ENCODE measurements around the gene SMIM41.
A peak's percentile ranks its signal among the peaks of the same experiment; 100 is the strongest.

DNA sequence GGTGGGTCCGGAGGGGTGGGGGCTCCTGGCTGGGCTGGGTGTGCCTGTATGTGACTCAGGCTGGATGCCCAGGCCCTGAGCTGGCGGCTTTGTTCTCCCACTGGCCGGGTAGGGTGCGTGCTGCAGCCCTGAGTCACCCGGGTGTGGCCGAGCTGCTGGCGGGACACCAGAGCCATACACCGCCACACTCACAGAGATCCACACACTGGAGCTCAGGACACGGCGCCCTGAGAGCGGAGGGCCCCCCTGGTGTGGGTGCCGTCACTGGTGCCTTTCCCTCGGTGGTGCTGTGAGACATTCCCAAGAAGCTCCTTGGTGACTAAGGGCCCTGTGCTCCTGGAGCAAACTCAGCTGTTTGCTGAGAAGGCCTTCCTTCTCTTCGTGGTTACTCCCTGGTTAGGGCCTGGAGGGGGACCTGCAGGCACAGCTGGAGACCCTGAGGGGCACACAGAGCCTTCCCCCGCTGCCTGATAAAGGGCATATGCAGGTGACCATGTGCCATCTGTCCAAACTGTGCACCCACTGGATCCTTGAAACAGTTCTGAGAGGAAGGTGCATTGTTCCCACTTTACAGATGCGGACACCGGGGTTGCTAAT is 68.0 kb downstream of the SMIM41 start:
- TF ChIP-seq CTCF (IDR thresholded peaks at IDR 0.05) (no peak), POLR2A (IDR thresholded peaks at IDR 0.05) (peak in 1 of 2 donors; percentile 23), EP300 (IDR thresholded peaks at IDR 0.05) (no peak), POLR2AphosphoS5 (IDR thresholded peaks at IDR 0.05) (peak; percentile 77)

Measured in gastroesophageal sphincter (tissue), 3 donors.